ENCODE measurements around the gene GIGYF2. TPM values are rescaled to one million over a fixed set of nuclear protein-coding genes. Genes with fewer than 3 reads are reported as not detected.
A peak's percentile ranks its signal among the peaks of the same experiment; 100 is the strongest.

Gene GIGYF2
- total and polyA plus RNA-seq, 2 of the 13 experiments (the other 11 are each of a cell fraction or from before 2014, with no cell fraction given) = 44.9 to 73.5 TPM

DNA sequence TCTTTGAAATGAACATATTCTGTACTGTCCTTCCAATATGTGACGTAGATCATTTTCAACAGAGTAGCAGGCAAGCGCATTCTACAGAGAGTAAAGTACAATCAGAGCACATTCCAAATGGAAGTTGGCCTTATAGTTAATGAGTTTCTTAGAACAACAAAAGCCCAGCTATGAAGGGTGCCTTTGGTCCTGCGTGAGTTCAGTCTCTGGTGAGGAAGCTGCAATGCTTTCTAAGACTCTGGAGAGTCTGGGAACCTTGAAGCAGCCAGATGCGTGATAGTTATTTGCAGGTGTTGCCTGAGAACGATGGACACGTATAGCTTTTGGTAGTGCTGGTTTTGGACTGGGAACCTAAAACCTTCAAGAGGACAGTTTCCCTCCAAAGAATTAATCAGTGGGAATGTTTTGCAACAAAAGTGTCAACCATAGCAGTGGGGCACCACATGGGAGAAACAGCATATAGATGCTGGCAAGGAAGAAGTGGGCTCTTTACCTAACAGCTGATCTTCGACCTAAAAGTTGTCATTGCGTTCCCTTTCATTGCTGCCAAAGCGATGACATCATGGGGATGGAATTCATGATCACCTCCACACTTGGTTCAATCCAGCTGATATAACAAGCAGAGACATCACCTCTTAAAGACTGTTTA, 163.6 kb downstream of the GIGYF2 start (continued):
- no peak for TF ChIP-seq ZNF407 (CRISPR knock-in tag; IDR thresholded peaks at IDR 0.05; ENCODE audit: not compliant biosample characterization)
- no peak for TF ChIP-seq KAT2B (IDR thresholded peaks at IDR 0.05; ENCODE audit: borderline replicate concordance, low read depth, low read length)
- TF ChIP-seq, protein P1, sequence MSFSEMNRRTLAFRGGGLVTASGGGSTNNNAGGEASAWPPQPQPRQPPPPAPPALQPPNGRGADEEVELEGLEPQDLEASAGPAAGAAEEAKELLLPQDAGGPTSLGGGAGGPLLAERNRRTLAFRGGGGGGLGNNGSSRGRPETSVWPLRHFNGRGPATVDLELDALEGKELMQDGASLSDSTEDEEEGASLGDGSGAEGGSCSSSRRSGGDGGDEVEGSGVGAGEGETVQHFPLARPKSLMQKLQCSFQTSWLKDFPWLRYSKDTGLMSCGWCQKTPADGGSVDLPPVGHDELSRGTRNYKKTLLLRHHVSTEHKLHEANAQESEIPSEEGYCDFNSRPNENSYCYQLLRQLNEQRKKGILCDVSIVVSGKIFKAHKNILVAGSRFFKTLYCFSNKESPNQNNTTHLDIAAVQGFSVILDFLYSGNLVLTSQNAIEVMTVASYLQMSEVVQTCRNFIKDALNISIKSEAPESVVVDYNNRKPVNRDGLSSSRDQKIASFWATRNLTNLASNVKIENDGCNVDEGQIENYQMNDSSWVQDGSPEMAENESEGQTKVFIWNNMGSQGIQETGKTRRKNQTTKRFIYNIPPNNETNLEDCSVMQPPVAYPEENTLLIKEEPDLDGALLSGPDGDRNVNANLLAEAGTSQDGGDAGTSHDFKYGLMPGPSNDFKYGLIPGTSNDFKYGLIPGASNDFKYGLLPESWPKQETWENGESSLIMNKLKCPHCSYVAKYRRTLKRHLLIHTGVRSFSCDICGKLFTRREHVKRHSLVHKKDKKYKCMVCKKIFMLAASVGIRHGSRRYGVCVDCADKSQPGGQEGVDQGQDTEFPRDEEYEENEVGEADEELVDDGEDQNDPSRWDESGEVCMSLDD (CRISPR knock-in tag; IDR thresholded peaks at IDR 0.05; ENCODE audit: borderline replicate concordance) = no peak
- no peak for TF ChIP-seq U2AF1 (optimal IDR thresholded peaks at IDR 0.05; ENCODE audit: low read depth, low read length)
- TF ChIP-seq, protein P2, sequence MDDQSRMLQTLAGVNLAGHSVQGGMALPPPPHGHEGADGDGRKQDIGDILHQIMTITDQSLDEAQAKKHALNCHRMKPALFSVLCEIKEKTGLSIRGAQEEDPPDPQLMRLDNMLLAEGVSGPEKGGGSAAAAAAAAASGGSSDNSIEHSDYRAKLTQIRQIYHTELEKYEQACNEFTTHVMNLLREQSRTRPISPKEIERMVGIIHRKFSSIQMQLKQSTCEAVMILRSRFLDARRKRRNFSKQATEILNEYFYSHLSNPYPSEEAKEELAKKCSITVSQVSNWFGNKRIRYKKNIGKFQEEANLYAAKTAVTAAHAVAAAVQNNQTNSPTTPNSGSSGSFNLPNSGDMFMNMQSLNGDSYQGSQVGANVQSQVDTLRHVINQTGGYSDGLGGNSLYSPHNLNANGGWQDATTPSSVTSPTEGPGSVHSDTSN (CRISPR knock-in tag; IDR thresholded peaks at IDR 0.05; ENCODE audit: borderline replicate concordance) = no peak
- peak; percentile 44 for TF ChIP-seq SAP130 (CRISPR knock-in tag; IDR thresholded peaks at IDR 0.05; ENCODE audit: low read depth)
- TF ChIP-seq MEIS1 (CRISPR knock-in tag; IDR thresholded peaks at IDR 0.05; ENCODE audit: borderline replicate concordance) = no peak
- no peak for TF ChIP-seq ZNF367 (CRISPR knock-in tag; IDR thresholded peaks at IDR 0.05; ENCODE audit: borderline replicate concordance)
- TF ChIP-seq HNF1B (CRISPR knock-in tag; IDR thresholded peaks at IDR 0.05) = peak; percentile 23; the same call in 1 of the 2 replicates
- no peak for TF ChIP-seq CERS6 (CRISPR knock-in tag; IDR thresholded peaks at IDR 0.05)
- TF ChIP-seq ZNF432 (CRISPR knock-in tag; IDR thresholded peaks at IDR 0.05; ENCODE audit: borderline replicate concordance) = no peak
